ENCODE results near the gene CYP4F11. TPM values are rescaled to one million over a fixed set of nuclear protein-coding genes. Genes with fewer than 3 reads are reported as not detected.

CYP4F11 gene
- total and polyA plus RNA-seq, 2 experiments from 2014 or later: not detected

DNA sequence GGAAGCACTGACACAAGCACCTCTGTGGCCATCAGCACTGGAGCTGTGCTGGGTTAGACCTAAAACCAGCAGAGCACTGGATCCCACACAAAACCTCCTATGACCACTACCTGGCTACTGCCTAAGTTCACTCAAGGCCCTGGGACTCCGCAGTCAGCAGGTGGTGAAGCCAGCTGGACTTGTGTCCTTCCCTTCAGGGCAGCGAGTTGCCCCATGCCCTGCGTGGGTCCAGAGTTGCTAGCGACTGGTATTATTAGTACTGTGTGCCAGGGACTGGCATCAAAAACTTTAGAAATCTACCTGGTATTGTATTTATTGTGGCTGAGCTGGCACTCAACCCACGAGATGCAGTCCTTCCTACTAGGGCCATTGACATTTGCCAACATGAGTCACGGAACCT lies 20.5 kb upstream of the CYP4F11 start:
- Histone ChIP-seq H3K4me3 (no peak overlapping the region), H3K79me2 (ENCODE audit: insufficient read depth) (no peaks in the 10 kb centered on the region), H3K4me1 (ENCODE audit: insufficient read depth) (no peaks in the 10 kb centered on the region), H3K27ac (no peak overlapping the region), H3K27me3 (replicated peaks; ENCODE audit: insufficient read depth) (0 out of 2 replicates have a peak, but pooled peaks cover 6% of the 10 kb centered on the region), H3K36me3 (ENCODE audit: low read depth) (no peaks in the 10 kb centered on the region), H3F3A (ENCODE audit: insufficient read depth) (no peaks in the 10 kb centered on the region), H3K9ac (no peak overlapping the region), H3K4me2 (ENCODE audit: unreplicated experiment) (no peak overlapping the region), H3K9me2 (ENCODE audit: insufficient read depth) (no peaks in the 10 kb centered on the region), H3K9me3 (ENCODE audit: low read depth) (no peaks in the 10 kb centered on the region), H4K20me1 (ENCODE audit: insufficient read depth) (no peaks in the 10 kb centered on the region), H2AFZ (no peak overlapping the region)
- in situ Hi-C loops (cut with MboI): no loop called here
- no peak for DNase-seq
- WGBS, 2 experiments (ENCODE audit: low coverage in 1 of 2, low lambda C conversion rate in 2 of 2, missing lambda C conversion rate in 2 of 2): 53 to 56% methylated on average over 6 of the region's 6 CpGs
- no peak for TF ChIP-seq EZH2phosphoT487 (IDR thresholded peaks at IDR 0.05; ENCODE audit: insufficient read depth, low read depth)
- TF ChIP-seq EZH2 (IDR thresholded peaks at IDR 0.05; ENCODE audit: insufficient read depth, poor library complexity, severe bottlenecking): no peak

DNA sequence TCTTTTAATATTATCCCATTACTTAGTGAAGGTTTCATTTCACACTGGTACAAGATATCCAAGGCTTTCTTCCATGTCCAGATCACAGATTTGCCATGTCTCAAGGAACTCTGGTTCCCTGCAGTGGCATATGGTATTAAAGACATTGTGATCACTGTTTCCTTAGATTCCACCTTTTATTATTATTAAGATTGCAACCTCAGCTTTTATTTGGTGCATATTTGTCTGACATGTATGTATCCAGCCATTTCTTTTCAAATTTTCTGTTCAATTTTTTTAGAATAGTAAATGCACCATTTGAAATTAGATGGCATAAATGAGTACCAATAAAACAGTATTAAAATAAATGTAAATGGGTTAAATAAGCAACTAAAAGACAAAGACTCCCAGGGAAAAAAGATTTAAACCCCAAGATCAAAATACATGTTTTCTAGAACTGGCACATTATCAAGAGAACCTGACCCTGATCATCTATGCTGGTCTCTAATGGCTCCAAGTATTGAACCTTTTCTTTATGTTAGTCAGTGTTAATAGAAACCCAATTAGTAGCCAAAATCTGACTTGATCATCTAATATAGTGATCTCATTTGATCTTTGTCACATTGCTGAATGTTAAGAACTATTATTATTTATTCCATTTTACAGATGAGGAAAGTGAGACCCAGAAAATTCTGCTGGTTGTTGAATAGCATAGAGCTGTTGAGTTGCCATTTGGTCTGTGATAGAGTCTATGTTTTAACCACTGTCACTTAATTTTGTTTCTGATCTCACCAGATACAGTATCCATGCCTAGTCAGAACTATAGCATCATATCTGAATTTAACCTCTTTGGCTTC lies 14.1 kb upstream of the CYP4F11 start, which contains the start of gene OR10H4:
OR10H4 (plus strand) TSS at position 786 of the 836 bp plus-strand sequence; CDS start at position 786, 0 bp downstream.
- no peak for TF ChIP-seq EZH2 (IDR thresholded peaks at IDR 0.05; ENCODE audit: insufficient read depth, poor library complexity, severe bottlenecking)
- no peak for TF ChIP-seq EZH2phosphoT487 (IDR thresholded peaks at IDR 0.05; ENCODE audit: insufficient read depth, low read depth)
- no peaks in the 10 kb centered on the region for H4K20me1 ChIP-seq (ENCODE audit: insufficient read depth)
- no peaks in the 10 kb centered on the region for H3K36me3 ChIP-seq (ENCODE audit: low read depth)
- no peaks in the 10 kb centered on the region for H3K79me2 ChIP-seq (ENCODE audit: insufficient read depth)
- no peak within 1 kb of the TSS for H3K4me2 ChIP-seq (ENCODE audit: unreplicated experiment)
- H3K9me2 ChIP-seq (ENCODE audit: insufficient read depth): no peaks in the 10 kb centered on the region
- no peaks in the 10 kb centered on the region for H3K9me3 ChIP-seq (ENCODE audit: low read depth)
- in situ Hi-C loops (cut with MboI): no loop called here
- H3K27me3 ChIP-seq (replicated peaks; ENCODE audit: insufficient read depth): no peaks in the 10 kb centered on the region
- no peak for DNase-seq
- no peak within 1 kb of the TSS for H3K27ac ChIP-seq
- no peaks in the 10 kb centered on the region for H3K4me1 ChIP-seq (ENCODE audit: insufficient read depth)
- no peaks in the 10 kb centered on the region for H3F3A ChIP-seq (ENCODE audit: insufficient read depth)
- H3K9ac ChIP-seq: no peak within 1 kb of the TSS
- no peak within 1 kb of the TSS for H2AFZ ChIP-seq
- H3K4me3 ChIP-seq: no peak within 1 kb of the TSS

DNA sequence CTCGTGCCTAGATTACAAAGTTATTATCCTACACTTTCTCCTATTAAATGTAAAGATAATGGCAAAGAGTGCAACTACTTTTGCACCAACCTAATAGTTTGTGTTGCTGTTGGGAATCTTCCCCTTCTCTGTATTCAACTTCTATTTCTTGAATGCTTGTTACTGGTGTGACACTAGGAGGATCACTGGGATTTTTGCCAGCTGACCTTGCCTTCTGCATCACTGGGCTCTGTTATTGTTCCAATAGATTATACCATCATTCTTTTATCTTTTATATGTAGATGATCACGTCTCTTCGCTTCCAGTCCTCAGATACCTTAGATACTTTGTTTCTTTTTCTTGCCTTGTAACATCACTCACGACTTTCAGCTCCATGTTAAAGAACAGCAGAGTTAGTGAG lies 11.0 kb upstream of the CYP4F11 start:
- no peaks in the 10 kb centered on the region for H3K9me3 ChIP-seq (ENCODE audit: low read depth)
- H4K20me1 ChIP-seq (ENCODE audit: insufficient read depth): no peaks in the 10 kb centered on the region
- no peak overlapping the region for H3K4me3 ChIP-seq
- no peak overlapping the region for H3K4me2 ChIP-seq (ENCODE audit: unreplicated experiment)
- no peaks in the 10 kb centered on the region for H3K9me2 ChIP-seq (ENCODE audit: insufficient read depth)
- in situ Hi-C loops (cut with MboI): no loop called here
- no peak overlapping the region for H2AFZ ChIP-seq
- H3K4me1 ChIP-seq (ENCODE audit: insufficient read depth): no peaks in the 10 kb centered on the region
- 16 to 27% methylated on average over 4 of the region's 4 CpGs for WGBS, 2 experiments (ENCODE audit: low coverage in 1 of 2, low lambda C conversion rate in 2 of 2, missing lambda C conversion rate in 2 of 2)
- no peak for DNase-seq
- TF ChIP-seq EZH2 (IDR thresholded peaks at IDR 0.05; ENCODE audit: insufficient read depth, poor library complexity, severe bottlenecking) (no peak), EZH2phosphoT487 (IDR thresholded peaks at IDR 0.05; ENCODE audit: insufficient read depth, low read depth) (no peak)
- H3K27me3 ChIP-seq (replicated peaks; ENCODE audit: insufficient read depth): no peaks in the 10 kb centered on the region
- no peak overlapping the region for H3K9ac ChIP-seq
- no peaks in the 10 kb centered on the region for H3F3A ChIP-seq (ENCODE audit: insufficient read depth)
- no peaks in the 10 kb centered on the region for H3K36me3 ChIP-seq (ENCODE audit: low read depth)
- no peak overlapping the region for H3K27ac ChIP-seq
- H3K79me2 ChIP-seq (ENCODE audit: insufficient read depth): no peaks in the 10 kb centered on the region

DNA sequence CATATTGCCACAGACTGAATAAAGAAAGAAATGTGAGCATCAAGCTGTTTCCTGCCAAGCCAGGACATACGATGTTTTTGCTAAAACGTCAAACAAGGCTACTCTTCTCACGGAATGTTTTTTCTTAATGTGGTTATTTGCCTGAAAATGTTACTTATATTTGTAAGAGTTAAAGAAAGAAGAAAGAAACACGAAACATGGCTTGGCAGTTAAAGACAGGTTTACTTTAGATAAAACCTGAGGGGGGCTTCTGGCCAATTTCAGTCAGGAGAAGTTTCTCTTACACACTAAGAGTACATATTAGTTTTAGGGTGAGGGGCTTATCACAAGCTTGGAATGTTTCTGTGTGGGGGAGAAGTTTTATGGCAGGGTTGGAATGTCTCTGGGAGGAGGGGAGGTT lies 10.1 kb upstream of the CYP4F11 start:
- Histone ChIP-seq H4K20me1 (ENCODE audit: insufficient read depth) (no peaks in the 10 kb centered on the region), H3K4me2 (ENCODE audit: unreplicated experiment) (no peak overlapping the region), H3F3A (ENCODE audit: insufficient read depth) (no peaks in the 10 kb centered on the region), H3K9me2 (ENCODE audit: insufficient read depth) (no peaks in the 10 kb centered on the region), H3K9ac (no peak overlapping the region), H3K36me3 (ENCODE audit: low read depth) (no peaks in the 10 kb centered on the region), H3K27ac (no peak overlapping the region), H3K4me1 (ENCODE audit: insufficient read depth) (no peaks in the 10 kb centered on the region), H2AFZ (no peak overlapping the region), H3K79me2 (ENCODE audit: insufficient read depth) (no peaks in the 10 kb centered on the region), H3K9me3 (ENCODE audit: low read depth) (no peaks in the 10 kb centered on the region), H3K27me3 (replicated peaks; ENCODE audit: insufficient read depth) (no peaks in the 10 kb centered on the region), H3K4me3 (no peak overlapping the region)
- in situ Hi-C loops (cut with MboI): no loop called here
- no peak for DNase-seq
- WGBS, 2 experiments (ENCODE audit: low coverage in 1 of 2, low lambda C conversion rate in 2 of 2, missing lambda C conversion rate in 2 of 2): 18 to 20% methylated on average over 4 of the region's 4 CpGs
- TF ChIP-seq EZH2 (IDR thresholded peaks at IDR 0.05; ENCODE audit: insufficient read depth, poor library complexity, severe bottlenecking): no peak
- TF ChIP-seq EZH2phosphoT487 (IDR thresholded peaks at IDR 0.05; ENCODE audit: insufficient read depth, low read depth): no peak
